ENCODE data around the gene ACAD11.

- TF ChIP-seq YY1 (IDR thresholded peaks at IDR 0.05; ENCODE audit: insufficient read depth, insufficient read length) (no peak), ZNF274 (IDR thresholded peaks at IDR 0.05; ENCODE audit: low read depth, low read length) (no peak)
Measured at GRCh38 chr3:132569153-132569552, 90.5 kb downstream of the ACAD11 start.

All from NT2/D1 (cell line).